H9 (cell line): ENCODE measurements around the gene SLC9A7. TPM values are rescaled to one million over a fixed set of nuclear protein-coding genes. Genes with fewer than 3 reads are reported as not detected.

Source experiments
- DNase-seq: peaks from one replicate; pipeline ENCODE4 v3.0.0-alpha.2; 2017
- H2AFZ ChIP-seq: one replicate; pipeline ENCODE4 v1.6.1; 2013; ENCODE audit warnings: mild to moderate bottlenecking, low read length, control low read depth, moderate library complexity
- H2AK5ac ChIP-seq: 2 replicates; pipeline ENCODE4 v1.6.1; 2013; ENCODE audit warnings: low read length, control low read depth, mixed read lengths; ENCODE audit not compliant: insufficient read length
- H2BK120ac ChIP-seq: one replicate; pipeline ENCODE4 v1.6.1; 2013; ENCODE audit warnings: low read depth, mild to moderate bottlenecking, low read length, control low read depth, inconsistent platforms; ENCODE audit not compliant: poor library complexity, severe bottlenecking
- H2BK12ac ChIP-seq: 2 replicates; pipeline ENCODE4 v1.6.1; 2013; ENCODE audit warnings: low read length, control low read depth, mixed read lengths, low read depth; ENCODE audit not compliant: insufficient read length
- H2BK15ac ChIP-seq: 2 replicates; pipeline ENCODE4 v1.6.1; 2013; ENCODE audit warnings: low read depth, low read length, control low read depth
- H2BK20ac ChIP-seq: one replicate; pipeline ENCODE4 v1.6.1; 2013; ENCODE audit warnings: low read depth, mild to moderate bottlenecking, low read length, control low read depth, inconsistent platforms; ENCODE audit not compliant: poor library complexity, severe bottlenecking
- H2BK5ac ChIP-seq: 2 replicates; pipeline ENCODE4 v1.6.1; 2013; ENCODE audit warnings: low read length, control low read depth, mixed read lengths; ENCODE audit not compliant: insufficient read length
- H3K14ac ChIP-seq: 2 replicates; pipeline ENCODE4 v1.6.1; 2013; ENCODE audit warnings: low read length, control low read depth; ENCODE audit not compliant: insufficient read depth
- H3K18ac ChIP-seq: 2 replicates; pipeline ENCODE4 v1.6.1; 2013; ENCODE audit warnings: low read depth, mild to moderate bottlenecking, mixed read lengths, low read length, control low read depth; ENCODE audit not compliant: insufficient read length
- H3K23ac ChIP-seq: 2 replicates; pipeline ENCODE4 v1.6.1; 2013; ENCODE audit warnings: low read length, control low read depth, mixed read lengths, low read depth; ENCODE audit not compliant: insufficient read length
- H3K23me2 ChIP-seq: 2 replicates; pipeline ENCODE4 v1.6.1; 2013; ENCODE audit warnings: low read depth, mild to moderate bottlenecking, mixed read lengths, low read length, control low read depth; ENCODE audit not compliant: insufficient read length, poor library complexity, severe bottlenecking
- H3K27ac ChIP-seq: 2 replicates; pipeline ENCODE4 v1.5.1; 2013; ENCODE audit warnings: low read length, control low read depth, mixed read lengths, low read depth; ENCODE audit not compliant: insufficient read length
- H3K27me3 ChIP-seq: 2 replicates; pipeline ENCODE4 v1.6.1; 2013; ENCODE audit warnings: low read length, control low read depth, inconsistent platforms; ENCODE audit not compliant: insufficient read depth
- H3K4ac ChIP-seq: 2 replicates; pipeline ENCODE4 v1.6.1; 2013; ENCODE audit warnings: low read depth, mild to moderate bottlenecking, control low read depth, inconsistent platforms, low read length, moderate library complexity
- H3K4me1 ChIP-seq: 2 replicates; pipeline ENCODE4 v1.6.1; 2013; ENCODE audit warnings: low read length, control low read depth, inconsistent platforms; ENCODE audit not compliant: insufficient read depth
- H3K4me2 ChIP-seq: 2 replicates; pipeline ENCODE4 v1.6.1; 2013; ENCODE audit warnings: low read length, control low read depth, mixed read lengths; ENCODE audit not compliant: insufficient read length, insufficient read depth
- H3K56ac ChIP-seq: 2 replicates; pipeline ENCODE4 v1.6.1; 2013; ENCODE audit warnings: low read depth, mild to moderate bottlenecking, mixed read lengths, low read length, control low read depth; ENCODE audit not compliant: insufficient read length
- H3K79me1 ChIP-seq: 2 replicates; pipeline ENCODE4 v1.6.1; 2013; ENCODE audit warnings: low read depth, mild to moderate bottlenecking, moderate library complexity, low read length, control low read depth, inconsistent platforms; ENCODE audit not compliant: insufficient read depth, poor library complexity, severe bottlenecking
- H3K79me2 ChIP-seq: 2 replicates; pipeline ENCODE4 v1.6.1; 2013; ENCODE audit warnings: low read length, control low read depth, inconsistent platforms; ENCODE audit not compliant: insufficient read depth
- H3K9ac ChIP-seq: 2 replicates; pipeline ENCODE4 v1.6.1; 2013; ENCODE audit warnings: low read length, control low read depth, mixed read lengths; ENCODE audit not compliant: insufficient read length; ENCODE audit errors: extremely low read depth
- H3K9me3 ChIP-seq: one replicate; pipeline ENCODE4 v1.6.1; 2013; ENCODE audit warnings: low read depth, low read length, inconsistent platforms; ENCODE audit not compliant: control insufficient read depth
- H3T11ph ChIP-seq: one replicate; pipeline ENCODE4 v1.6.1; 2013; ENCODE audit warnings: mild to moderate bottlenecking, low read length, control low read depth, inconsistent platforms
- H4K20me1 ChIP-seq: one replicate; pipeline ENCODE4 v1.6.1; 2013; ENCODE audit not compliant: control insufficient read depth, insufficient read length, insufficient read depth
- H4K5ac ChIP-seq: 2 replicates; pipeline ENCODE4 v1.6.1; 2013; ENCODE audit warnings: low read depth, mild to moderate bottlenecking, mixed read lengths, low read length, control low read depth; ENCODE audit not compliant: insufficient read length
- H4K8ac ChIP-seq: replicated peaks from 2 replicates; pipeline ENCODE4 v1.6.1; 2013; ENCODE audit warnings: low read length, control low read depth, mixed read lengths, low read depth; ENCODE audit not compliant: insufficient read length
- H4K91ac ChIP-seq: 2 replicates; pipeline ENCODE4 v1.6.1; 2013; ENCODE audit warnings: low read depth, mild to moderate bottlenecking, moderate library complexity, mixed read lengths, low read length, control low read depth; ENCODE audit not compliant: insufficient read length
- H3K27ac Mint-ChIP-seq, 3 experiments: 2 replicates in 2 of 3; 3 replicates in 1 of 3; pipeline ENCODE4 v1.8.0; 2020 to 2021; ENCODE audit warnings: mixed read lengths in 3 of 3, mild to moderate bottlenecking in 1 of 3, moderate library complexity in 1 of 3
- H3K27me3 Mint-ChIP-seq: 2 replicates; pipeline ENCODE4 v1.8.0; 2021; ENCODE audit warnings: low read depth, mild to moderate bottlenecking, moderate library complexity, mixed read lengths
- H3K36me3 Mint-ChIP-seq, 3 experiments: 2 replicates in 2 of 3; 3 replicates in 1 of 3; pipeline ENCODE4 v1.8.0; 2020 to 2021; ENCODE audit warnings: low read depth in 3 of 3, mixed read lengths in 3 of 3; ENCODE audit not compliant: insufficient read depth in 1 of 3
- H3K4me1 Mint-ChIP-seq, 2 experiments: 2 replicates each; pipeline ENCODE4 v1.8.0; 2020; ENCODE audit warnings: mixed read lengths in 2 of 2
- H3K4me3 Mint-ChIP-seq, 2 experiments: 2 replicates in 1 of 2; 3 replicates in 1 of 2; pipeline ENCODE4 v1.8.0; 2020 to 2021; ENCODE audit warnings: mild to moderate bottlenecking in 2 of 2, mixed read lengths in 2 of 2, moderate library complexity in 1 of 2
- H3K9me3 Mint-ChIP-seq, 2 experiments: 2 replicates in 1 of 2; 3 replicates in 1 of 2; pipeline ENCODE4 v1.8.0; 2020; ENCODE audit warnings: mild to moderate bottlenecking in 2 of 2, mixed read lengths in 2 of 2, moderate library complexity in 1 of 2
- WGBS: extraction: QIAGEN DNeasy Blood & Tissue Kit; methylation state at CpG from one replicate; pipeline ENCODE4 v1.1.7; 2013; ENCODE audit warnings: missing lambda C conversion rate, low lambda C conversion rate, mixed read lengths; ENCODE audit not compliant: insufficient read length; ENCODE audit errors: extremely low coverage; 5-methylcytosine and 5-hydroxymethylcytosine counted together
- total RNA-seq: library from RNA; stranded (reverse); gene quantifications from 2 replicates; pipeline ENCODE4 v1.2.1, GENCODE V29; 2021
- TF ChIP-seq, protein P1 (sequence below): fragments of 200-600 bp; sonication (generic); conservative IDR thresholded peaks from 3 replicates; pipeline ENCODE4 v1.8.0; 2021; ENCODE audit warnings: antibody characterized with exemption, mild to moderate bottlenecking

Gene SLC9A7
- total RNA-seq, 1 experiment from 2014 or later: 5.9 TPM

DNA sequence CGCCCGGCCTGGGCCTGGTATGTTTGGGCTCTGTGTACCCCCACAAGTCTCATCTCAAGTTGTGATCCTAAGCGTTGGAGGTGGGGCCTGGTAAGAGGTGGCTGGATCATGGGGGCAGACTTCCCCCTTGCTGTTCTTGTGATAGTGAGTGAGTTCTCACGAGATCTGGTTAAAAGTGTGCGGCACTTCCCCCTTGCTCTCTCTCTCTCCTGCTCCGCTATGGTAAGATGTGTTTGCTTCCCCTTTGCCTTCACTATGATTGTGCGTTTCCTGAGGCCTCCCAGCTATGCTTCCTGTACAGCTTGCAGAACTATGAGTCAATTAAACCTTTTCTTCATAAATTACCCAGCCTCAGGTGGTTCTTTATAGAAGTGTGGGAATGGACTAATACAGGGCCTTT is 132.4 kb downstream of the SLC9A7 start:
- H3T11ph ChIP-seq: no peak overlapping the region
- H3K4me1 ChIP-seq: peaks cover 4% of the 10 kb centered on the region; the same call in 1 of the 2 replicates
- no CpG with 5 or more reads among the region's 7 CpGs for WGBS
- no peak overlapping the region for H2AFZ ChIP-seq
- H4K20me1 ChIP-seq: no peaks in the 10 kb centered on the region
- no peak overlapping the region for H3K4me2 ChIP-seq
- TF ChIP-seq, protein P1, sequence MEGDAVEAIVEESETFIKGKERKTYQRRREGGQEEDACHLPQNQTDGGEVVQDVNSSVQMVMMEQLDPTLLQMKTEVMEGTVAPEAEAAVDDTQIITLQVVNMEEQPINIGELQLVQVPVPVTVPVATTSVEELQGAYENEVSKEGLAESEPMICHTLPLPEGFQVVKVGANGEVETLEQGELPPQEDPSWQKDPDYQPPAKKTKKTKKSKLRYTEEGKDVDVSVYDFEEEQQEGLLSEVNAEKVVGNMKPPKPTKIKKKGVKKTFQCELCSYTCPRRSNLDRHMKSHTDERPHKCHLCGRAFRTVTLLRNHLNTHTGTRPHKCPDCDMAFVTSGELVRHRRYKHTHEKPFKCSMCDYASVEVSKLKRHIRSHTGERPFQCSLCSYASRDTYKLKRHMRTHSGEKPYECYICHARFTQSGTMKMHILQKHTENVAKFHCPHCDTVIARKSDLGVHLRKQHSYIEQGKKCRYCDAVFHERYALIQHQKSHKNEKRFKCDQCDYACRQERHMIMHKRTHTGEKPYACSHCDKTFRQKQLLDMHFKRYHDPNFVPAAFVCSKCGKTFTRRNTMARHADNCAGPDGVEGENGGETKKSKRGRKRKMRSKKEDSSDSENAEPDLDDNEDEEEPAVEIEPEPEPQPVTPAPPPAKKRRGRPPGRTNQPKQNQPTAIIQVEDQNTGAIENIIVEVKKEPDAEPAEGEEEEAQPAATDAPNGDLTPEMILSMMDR: no peak
- Mint-ChIP-seq H3K27me3 (no peaks in the 10 kb centered on the region; the same call in 1 of the 2 replicates), H3K4me3 (no peak overlapping the region), H3K4me1 (peaks cover 19 to 30% of the 10 kb centered on the region in 2 experiments), H3K27ac (peak overlapping the region in 1 of 3 experiments; percentile 31; a peak in 1 of 7 replicates), H3K36me3 (peaks cover 9 to 39% (median 31%) of the 10 kb centered on the region in 3 experiments; a peak in 6 of 7 replicates), H3K9me3 (peaks cover 70 to 73% of the 10 kb centered on the region in 2 experiments)
- H3K9me3 ChIP-seq: peaks cover 29% of the 10 kb centered on the region
- no peak overlapping the region for H2BK120ac ChIP-seq
- no peak overlapping the region for H3K23ac ChIP-seq
- H3K14ac ChIP-seq: no peak overlapping the region
- H3K56ac ChIP-seq: no peak overlapping the region
- H2AK5ac ChIP-seq: no peak overlapping the region
- H3K27ac ChIP-seq: no peak overlapping the region
- H3K9ac ChIP-seq: no peak overlapping the region
- no peaks in the 10 kb centered on the region for H3K79me1 ChIP-seq
- no peak overlapping the region for H2BK12ac ChIP-seq
- no peak overlapping the region for H2BK15ac ChIP-seq
- no peak overlapping the region for H4K5ac ChIP-seq
- no peak overlapping the region for H4K8ac ChIP-seq
- no peak overlapping the region for H3K4ac ChIP-seq
- no peaks in the 10 kb centered on the region for H3K79me2 ChIP-seq
- no peak overlapping the region for H3K18ac ChIP-seq
- DNase-seq: no peak
- H2BK5ac ChIP-seq: no peak overlapping the region
- no peak overlapping the region for H4K91ac ChIP-seq
- no peaks in the 10 kb centered on the region for H3K23me2 ChIP-seq
- H3K27me3 ChIP-seq: no peaks in the 10 kb centered on the region; the same call in 1 of the 2 replicates
- H2BK20ac ChIP-seq: no peak overlapping the region
